CD14-positive monocyte (primary cell): ENCODE results near the gene RGPD4. TPM values are rescaled to one million over a fixed set of nuclear protein-coding genes. Genes with fewer than 3 reads are reported as not detected.

Source experiments
- DNase-seq, 3 donors: peaks; one replicate each; pipeline ENCODE4 v3.0.0-alpha.2; 2011 to 2022
- H2AFZ ChIP-seq: 2 replicates; pipeline ENCODE4 v1.6.0; 2012; ENCODE audit warnings: mild to moderate bottlenecking, low read depth, low read length, inconsistent platforms; ENCODE audit not compliant: insufficient read depth, poor library complexity, severe bottlenecking
- H3K27ac ChIP-seq, 2 donors: 1 replicate in 1 of 2; 2 replicates in 1 of 2; pipeline ENCODE4 v1.5.1; 2012 to 2013; ENCODE audit warnings: low read length in 2 of 2, control low read depth in 1 of 2, inconsistent platforms in 1 of 2, low read depth in 1 of 2, mild to moderate bottlenecking in 1 of 2
- H3K27me3 ChIP-seq, 2 donors: one replicate each; pipeline versions ENCODE4 v1.6.0 to v1.6.1; 2011 to 2013; ENCODE audit warnings: low read length in 2 of 2; ENCODE audit not compliant: control insufficient read depth in 2 of 2, insufficient read depth in 2 of 2
- H3K36me3 ChIP-seq, 2 donors: replicated peaks in 1 of 2; 1 replicate in 1 of 2; 2 replicates in 1 of 2; pipeline versions ENCODE4 v1.5.1 to v1.6.1; 2012 to 2013; ENCODE audit warnings: low read length in 2 of 2, control low read depth in 1 of 2, inconsistent platforms in 1 of 2, mild to moderate bottlenecking in 1 of 2; ENCODE audit not compliant: insufficient read depth in 2 of 2, control insufficient read depth in 1 of 2
- H3K4me1 ChIP-seq, 2 donors: 1 replicate in 1 of 2; 2 replicates in 1 of 2; pipeline versions ENCODE4 v1.5.1 to v1.6.1; 2012 to 2013; ENCODE audit warnings: low read length in 2 of 2, control low read depth in 1 of 2, inconsistent platforms in 1 of 2, mild to moderate bottlenecking in 1 of 2, moderate library complexity in 1 of 2; ENCODE audit not compliant: insufficient read depth in 2 of 2, control insufficient read depth in 1 of 2
- H3K4me2 ChIP-seq: replicated peaks from 2 replicates; pipeline ENCODE3; 2012; ENCODE audit warnings: low read length, moderate library complexity, mild to moderate bottlenecking; ENCODE audit not compliant: poor library complexity, severe bottlenecking; ENCODE audit errors: extremely low read depth
- H3K4me3 ChIP-seq, 3 experiments: fragments of 200-600 bp in 1 of 3; sonication (generic) in 1 of 3; replicated peaks in 1 of 3; 1 replicate in 2 of 3; 2 replicates in 1 of 3; pipeline ENCODE4 v1.5.1; 2011 to 2013; ENCODE audit warnings: low read length in 3 of 3, mild to moderate bottlenecking in 3 of 3, control low read depth in 2 of 3, low read depth in 2 of 3, inconsistent platforms in 1 of 3, moderate library complexity in 1 of 3
- H3K79me2 ChIP-seq: 2 replicates; pipeline ENCODE4 v1.6.0; 2012; ENCODE audit warnings: mild to moderate bottlenecking, control low read depth, inconsistent platforms, low read length, moderate library complexity; ENCODE audit not compliant: insufficient read depth
- H3K9ac ChIP-seq: 2 replicates; pipeline ENCODE4 v1.6.0; 2017; ENCODE audit warnings: low read length, mild to moderate bottlenecking; ENCODE audit not compliant: insufficient read depth, poor library complexity, severe bottlenecking
- H3K9me3 ChIP-seq, 2 donors: replicated peaks in 1 of 2; 1 replicate in 1 of 2; 2 replicates in 1 of 2; pipeline versions ENCODE4 v1.5.1 to v1.6.1; 2012 to 2013; ENCODE audit warnings: low read length in 2 of 2, control low read depth in 1 of 2; ENCODE audit not compliant: control insufficient read depth in 1 of 2, insufficient read depth in 1 of 2
- H4K20me1 ChIP-seq: 2 replicates; pipeline ENCODE4 v1.6.0; 2012; ENCODE audit warnings: mild to moderate bottlenecking, low read length, control low read depth, moderate library complexity; ENCODE audit not compliant: insufficient read depth
- H3K27ac Mint-ChIP-seq, 7 donors: one replicate each; pipeline ENCODE4 v1.8.0; 2020; ENCODE audit warnings: mild to moderate bottlenecking in 7 of 7, mixed read lengths in 7 of 7, moderate library complexity in 6 of 7, inconsistent platforms in 2 of 7
- H3K27me3 Mint-ChIP-seq, 3 donors: one replicate each; pipeline ENCODE4 v1.8.0; 2021 to 2022; ENCODE audit warnings: low read depth in 3 of 3, mild to moderate bottlenecking in 3 of 3, mixed read lengths in 3 of 3, moderate library complexity in 3 of 3, inconsistent platforms in 1 of 3
- H3K36me3 Mint-ChIP-seq, 2 donors: one replicate each; pipeline ENCODE4 v1.8.0; 2020; ENCODE audit warnings: mixed read lengths in 2 of 2, inconsistent platforms in 1 of 2, mild to moderate bottlenecking in 1 of 2
- H3K4me1 Mint-ChIP-seq: one replicate; pipeline ENCODE4 v1.8.0; 2020; ENCODE audit warnings: mild to moderate bottlenecking, mixed read lengths
- H3K4me3 Mint-ChIP-seq, 2 donors: one replicate each; pipeline ENCODE4 v1.8.0; 2020; ENCODE audit warnings: mild to moderate bottlenecking in 2 of 2, mixed read lengths in 2 of 2, moderate library complexity in 1 of 2
- H3K9me3 Mint-ChIP-seq, 7 donors: one replicate each; pipeline ENCODE4 v1.8.0; 2020 to 2022; ENCODE audit warnings: mixed read lengths in 7 of 7, mild to moderate bottlenecking in 6 of 7, moderate library complexity in 6 of 7, inconsistent platforms in 2 of 7
- CTCF ChIP-seq: fragments of 200-600 bp; IDR thresholded peaks from one replicate; pipeline ENCODE4 v1.8.0; 2022; ENCODE audit warnings: antibody characterized with exemption, mild to moderate bottlenecking
- WGBS: methylation state at CpG from one replicate; pipeline ENCODE4 v1.1.5; 2013; ENCODE audit warnings: missing lambda C conversion rate; ENCODE audit not compliant: insufficient coverage; 5-methylcytosine and 5-hydroxymethylcytosine counted together
- intact Hi-C, 2 donors: fragments of 100-400 bp; cut with micrococcal nuclease; formaldehyde crosslinking; loops; one replicate each; pipeline versions ENCODE4 v1.15.0 to v1.15.1; 2023
- polyA plus RNA-seq, 3 donors: library from polyadenylated mRNA; depleted of rRNA in 1 of 3; unstranded in 2 of 3; stranded (reverse) in 1 of 3; fragments of 300-500 nt in 2 of 3; fragments of >200 nt in 1 of 3; fragmentation: Illumina TruSeq in 2 of 3; gene quantifications; 1 replicate in 2 of 3; 2 replicates in 1 of 3; pipeline ENCODE4 v1.2.3, GENCODE V29; 2012 to 2021

Gene RGPD4
- polyA plus RNA-seq, 3 donors = not detected

- Mint-ChIP-seq H3K4me3 (no peak overlapping the region), H3K27ac (no peak overlapping the region), H3K36me3 (no peaks in the 10 kb centered on the region), H3K27me3 (peaks cover 0 to 2% (median 0%) of the 10 kb centered on the region in 3 donors), H3K4me1 (peaks cover 3% of the 10 kb centered on the region), H3K9me3 (peaks cover 0 to 7% (median 0%) of the 10 kb centered on the region in 7 donors)
- Histone ChIP-seq H3K36me3 (no peaks in the 10 kb centered on the region), H3K27me3 (no peaks in the 10 kb centered on the region), H3K9ac (no peak overlapping the region), H3K4me3 (no peak overlapping the region), H3K9me3 (peaks cover 0 to 5% of the 10 kb centered on the region in 2 donors), H3K79me2 (no peaks in the 10 kb centered on the region), H3K27ac (no peak overlapping the region), H4K20me1 (no peaks in the 10 kb centered on the region), H2AFZ (no peak overlapping the region), H3K4me2 (no peak overlapping the region), H3K4me1 (no peaks in the 10 kb centered on the region)
- no peak for TF ChIP-seq CTCF
- intact Hi-C loops = no loop called here
- 100% methylated on average over 1 of the region's 4 CpGs for WGBS
- DNase-seq = no peak
These were observed 19.8 kb upstream of the RGPD4 start for GRCh38 chr2:107806901-107807300.

- WGBS = 87% methylated on average over 7 of the region's 7 CpGs
- H2AFZ ChIP-seq = no peak overlapping the region
- peaks cover 0 to 2% (median 0%) of the 10 kb centered on the region in 3 donors for H3K27me3 Mint-ChIP-seq
These were observed 18.7 kb upstream of the RGPD4 start for GRCh38 chr2:107807988-107808387.

More at GRCh38 chr2:107807988-107808387, 18.7 kb upstream of the RGPD4 start:
- Histone ChIP-seq H3K9me3 (peaks cover 0 to 5% of the 10 kb centered on the region in 2 donors), H3K9ac (no peak overlapping the region), H3K79me2 (no peaks in the 10 kb centered on the region), H4K20me1 (no peaks in the 10 kb centered on the region), H3K4me2 (no peak overlapping the region), H3K4me3 (no peak overlapping the region), H3K27me3 (no peaks in the 10 kb centered on the region), H3K27ac (no peak overlapping the region), H3K36me3 (no peaks in the 10 kb centered on the region), H3K4me1 (no peaks in the 10 kb centered on the region)
- TF ChIP-seq CTCF = no peak
- Mint-ChIP-seq H3K27ac (no peak overlapping the region), H3K4me3 (no peak overlapping the region), H3K9me3 (peaks cover 0 to 7% (median 0%) of the 10 kb centered on the region in 7 donors), H3K36me3 (no peaks in the 10 kb centered on the region), H3K4me1 (peaks cover 3% of the 10 kb centered on the region)
- intact Hi-C loops = no loop called here
- DNase-seq = no peak
